ENCODE data around the gene NOL11.

DNA sequence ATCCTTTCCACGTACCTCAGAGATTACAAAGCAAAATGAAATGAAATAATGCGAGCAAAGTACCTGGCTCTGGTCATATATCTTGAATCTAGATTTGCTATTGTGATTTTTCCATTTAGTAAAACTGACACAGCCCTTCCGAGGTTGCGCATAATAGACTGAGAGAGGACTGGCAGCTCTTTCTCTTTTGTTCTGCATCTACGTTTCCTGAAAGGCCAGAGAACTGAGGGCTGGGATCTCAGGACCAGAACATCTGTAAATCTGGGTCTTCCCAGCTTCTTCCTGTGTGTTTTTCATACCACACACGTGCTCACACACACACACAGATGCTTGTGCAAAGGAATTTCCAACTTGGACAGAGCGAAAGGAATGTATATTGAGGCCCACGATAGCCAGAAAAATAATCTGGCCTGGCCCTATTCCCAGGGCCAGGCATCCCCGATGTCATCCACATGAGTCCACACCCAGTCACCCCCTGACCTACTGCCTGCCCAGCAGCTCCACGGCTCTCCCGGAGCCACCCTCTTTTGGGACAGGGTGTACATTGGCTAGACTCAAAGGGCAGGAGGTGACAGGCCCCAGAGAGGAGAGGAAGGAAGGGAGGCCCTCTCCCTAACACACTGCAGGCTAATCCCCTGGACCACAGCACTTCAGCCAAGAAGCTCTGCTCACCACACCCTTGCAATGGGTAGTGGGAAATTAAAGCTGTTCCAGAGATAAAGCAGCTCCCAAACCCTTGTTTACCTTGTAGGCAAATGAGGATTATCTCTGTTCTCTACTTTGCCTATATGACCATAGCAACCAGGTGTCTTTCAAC is 41.8 kb downstream of the NOL11 start:
- TF ChIP-seq POLR2A (IDR thresholded peaks at IDR 0.05), result no peak
- TF ChIP-seq, protein P1, sequence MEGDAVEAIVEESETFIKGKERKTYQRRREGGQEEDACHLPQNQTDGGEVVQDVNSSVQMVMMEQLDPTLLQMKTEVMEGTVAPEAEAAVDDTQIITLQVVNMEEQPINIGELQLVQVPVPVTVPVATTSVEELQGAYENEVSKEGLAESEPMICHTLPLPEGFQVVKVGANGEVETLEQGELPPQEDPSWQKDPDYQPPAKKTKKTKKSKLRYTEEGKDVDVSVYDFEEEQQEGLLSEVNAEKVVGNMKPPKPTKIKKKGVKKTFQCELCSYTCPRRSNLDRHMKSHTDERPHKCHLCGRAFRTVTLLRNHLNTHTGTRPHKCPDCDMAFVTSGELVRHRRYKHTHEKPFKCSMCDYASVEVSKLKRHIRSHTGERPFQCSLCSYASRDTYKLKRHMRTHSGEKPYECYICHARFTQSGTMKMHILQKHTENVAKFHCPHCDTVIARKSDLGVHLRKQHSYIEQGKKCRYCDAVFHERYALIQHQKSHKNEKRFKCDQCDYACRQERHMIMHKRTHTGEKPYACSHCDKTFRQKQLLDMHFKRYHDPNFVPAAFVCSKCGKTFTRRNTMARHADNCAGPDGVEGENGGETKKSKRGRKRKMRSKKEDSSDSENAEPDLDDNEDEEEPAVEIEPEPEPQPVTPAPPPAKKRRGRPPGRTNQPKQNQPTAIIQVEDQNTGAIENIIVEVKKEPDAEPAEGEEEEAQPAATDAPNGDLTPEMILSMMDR (IDR thresholded peaks at IDR 0.05), result no peak
